Prostate gland (tissue), 2 donors: ENCODE measurements around the gene BCL11A. TPM values are rescaled to one million over a fixed set of nuclear protein-coding genes. Genes with fewer than 3 reads are reported as not detected.

Experiments
- DNase-seq: peaks from one replicate; pipeline ENCODE4 v3.0.0-alpha.2; 2019; ENCODE audit warnings: low spot score
- H3K27ac ChIP-seq, 2 donors: fragments of 200-600 bp; sonication (generic); 2 replicates each; pipeline ENCODE4 v1.5.1; 2017 to 2019
- H3K27me3 ChIP-seq: fragments of 200-600 bp; sonication (generic); replicated peaks from 2 replicates; pipeline ENCODE4 v1.5.1; 2019; ENCODE audit not compliant: insufficient read depth
- H3K36me3 ChIP-seq, 2 donors: fragments of 200-600 bp; sonication (generic); 1 replicate in 1 of 2; 2 replicates in 1 of 2; pipeline versions ENCODE4 v1.5.1 to v1.8.1; 2017 to 2019
- H3K4me1 ChIP-seq: fragments of 200-600 bp; sonication (generic); replicated peaks from 2 replicates; pipeline ENCODE4 v1.5.1; 2019
- H3K4me3 ChIP-seq, 2 donors: fragments of 200-600 bp; sonication (generic); 2 replicates each; pipeline ENCODE4 v1.5.1; 2017 to 2019
- H3K9me3 ChIP-seq: fragments of 200-600 bp; sonication (generic); 2 replicates; pipeline ENCODE4 v1.5.1; 2017
- POLR2A ChIP-seq: fragments of 450-650 bp; IDR thresholded peaks from one replicate; pipeline ENCODE4 v1.6.1; 2016; ENCODE audit warnings: antibody characterized with exemption, mild to moderate bottlenecking
- POLR2AphosphoS5 ChIP-seq: sonication (generic); formaldehyde crosslinking; IDR thresholded peaks from one replicate; pipeline ENCODE4 v1.6.1; 2017; ENCODE audit warnings: antibody characterized with exemption
- WGBS: methylation state at CpG from one replicate; pipeline ENCODE4 v1.1.5; 2018; 5-methylcytosine and 5-hydroxymethylcytosine counted together
- intact Hi-C: fragments of 100-400 bp; cut with DNase I; formaldehyde crosslinking; loops from one replicate; pipeline ENCODE4 v1.14.2; 2022
- total RNA-seq, 2 donors: library from RNA; depleted of rRNA; stranded (reverse); fragments of >200 nt; gene quantifications; one replicate each; pipeline ENCODE4 v1.1.0, GENCODE V29; 2016
- TF ChIP-seq, protein P1 (sequence below), 4 experiments: fragments of 200-600 bp in 2 of 4; fragments of 450-650 bp in 2 of 4; sonication (generic) in 2 of 4; IDR thresholded peaks; 1 replicate in 3 of 4; 2 replicates in 1 of 4; pipeline ENCODE4 v1.5.1; 2016 to 2019; ENCODE audit warnings: antibody characterized with exemption in 4 of 4, mild to moderate bottlenecking in 2 of 4, moderate library complexity in 2 of 4

BCL11A gene
- total RNA-seq, 2 donors from 2014 or later = 14.6 to 22.2 TPM

DNA sequence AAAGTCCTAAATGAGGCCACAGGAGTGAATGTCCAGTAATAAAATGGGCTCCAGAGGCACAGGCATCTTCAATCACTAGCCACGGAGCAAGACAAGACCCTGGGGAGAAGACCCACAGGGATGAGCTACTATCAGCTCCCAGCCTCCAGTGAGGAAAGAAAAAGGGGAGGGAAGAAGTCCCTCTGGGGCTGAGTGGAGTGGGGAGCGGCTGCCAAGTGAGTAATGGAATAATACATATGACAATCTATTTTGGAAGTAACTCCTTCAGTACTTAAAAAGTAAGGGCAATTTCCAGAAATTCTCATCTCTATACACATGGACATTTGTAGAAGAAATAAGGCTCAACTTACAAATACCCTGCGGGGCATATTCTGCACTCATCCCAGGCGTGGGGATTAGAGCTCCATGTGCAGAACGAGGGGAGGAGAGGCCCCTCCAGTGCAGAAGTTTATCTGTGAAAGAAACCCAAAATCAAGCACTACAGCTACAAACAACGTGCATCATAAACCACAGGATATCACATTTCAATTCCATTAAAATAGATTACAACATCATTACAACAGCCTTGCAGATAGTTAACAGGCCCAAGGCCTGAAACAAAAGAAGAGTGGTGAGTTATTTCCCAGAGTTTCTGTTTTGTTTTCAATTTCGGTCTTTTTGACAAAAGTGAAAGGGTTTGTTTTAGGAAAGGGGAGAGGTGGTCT, 84.9 kb downstream of the BCL11A start:
- intact Hi-C loops = no loop called here
- no peaks in the 10 kb centered on the region for H3K36me3 ChIP-seq
- H3K4me1 ChIP-seq = no peaks in the 10 kb centered on the region
- TF ChIP-seq, protein P1, sequence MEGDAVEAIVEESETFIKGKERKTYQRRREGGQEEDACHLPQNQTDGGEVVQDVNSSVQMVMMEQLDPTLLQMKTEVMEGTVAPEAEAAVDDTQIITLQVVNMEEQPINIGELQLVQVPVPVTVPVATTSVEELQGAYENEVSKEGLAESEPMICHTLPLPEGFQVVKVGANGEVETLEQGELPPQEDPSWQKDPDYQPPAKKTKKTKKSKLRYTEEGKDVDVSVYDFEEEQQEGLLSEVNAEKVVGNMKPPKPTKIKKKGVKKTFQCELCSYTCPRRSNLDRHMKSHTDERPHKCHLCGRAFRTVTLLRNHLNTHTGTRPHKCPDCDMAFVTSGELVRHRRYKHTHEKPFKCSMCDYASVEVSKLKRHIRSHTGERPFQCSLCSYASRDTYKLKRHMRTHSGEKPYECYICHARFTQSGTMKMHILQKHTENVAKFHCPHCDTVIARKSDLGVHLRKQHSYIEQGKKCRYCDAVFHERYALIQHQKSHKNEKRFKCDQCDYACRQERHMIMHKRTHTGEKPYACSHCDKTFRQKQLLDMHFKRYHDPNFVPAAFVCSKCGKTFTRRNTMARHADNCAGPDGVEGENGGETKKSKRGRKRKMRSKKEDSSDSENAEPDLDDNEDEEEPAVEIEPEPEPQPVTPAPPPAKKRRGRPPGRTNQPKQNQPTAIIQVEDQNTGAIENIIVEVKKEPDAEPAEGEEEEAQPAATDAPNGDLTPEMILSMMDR (IDR thresholded peaks at IDR 0.05) = no peak
- TF ChIP-seq POLR2AphosphoS5 (no peak), POLR2A (no peak)
- H3K27me3 ChIP-seq = no peaks in the 10 kb centered on the region
- 68% methylated on average over 7 of the region's 7 CpGs for WGBS
- H3K4me3 ChIP-seq = no peak overlapping the region
- no peak for DNase-seq
- no peaks in the 10 kb centered on the region for H3K9me3 ChIP-seq
- H3K27ac ChIP-seq = no peak overlapping the region

DNA sequence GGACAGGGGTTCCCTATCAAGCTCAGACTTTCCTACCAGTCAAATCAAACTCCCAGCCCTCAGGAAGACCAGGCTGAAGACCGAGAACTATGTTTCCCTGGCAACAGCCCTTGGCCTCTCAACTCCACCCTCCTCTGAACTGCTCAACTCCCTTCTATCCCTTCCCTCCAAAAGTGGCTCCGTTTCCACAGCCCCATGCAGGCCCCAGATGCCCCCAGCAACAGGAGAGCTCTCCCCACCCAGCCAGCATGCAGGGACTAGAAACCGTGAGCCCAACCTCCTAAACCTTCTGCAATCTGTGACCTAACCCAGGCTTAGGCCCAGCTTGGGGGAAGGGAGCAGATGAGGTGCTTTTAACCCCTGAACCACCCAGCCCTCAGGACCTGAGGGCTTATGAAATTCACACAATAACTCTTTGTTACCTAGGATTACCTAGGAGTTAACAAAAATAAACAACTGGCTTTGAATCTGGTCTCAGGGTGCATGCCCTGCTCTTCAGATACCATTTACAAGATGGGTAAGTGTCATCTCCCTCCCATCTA, 87.2 kb downstream of the BCL11A start:
- 66% methylated on average over 3 of the region's 3 CpGs for WGBS
- H3K27ac ChIP-seq = no peak overlapping the region

DNA sequence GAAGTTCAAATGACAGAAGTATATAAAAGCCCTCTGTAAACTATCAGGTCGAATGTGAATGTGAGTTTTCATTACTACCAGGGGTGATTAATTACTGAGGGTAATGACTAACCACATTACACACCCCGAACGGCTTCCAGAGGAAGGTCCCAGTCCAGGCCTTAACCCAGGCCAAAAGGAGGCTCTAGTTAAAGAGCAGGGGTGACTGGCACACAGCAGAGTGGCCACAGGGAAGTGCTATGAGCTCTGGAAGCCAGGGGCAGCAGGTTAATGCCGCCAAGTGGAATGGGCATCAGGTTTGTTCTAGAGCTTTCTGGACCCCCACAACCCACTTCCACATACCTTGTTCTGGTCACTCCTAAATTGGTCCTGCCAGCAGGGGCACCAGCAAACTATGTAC, 87.7 kb downstream of the BCL11A start:
- TF ChIP-seq POLR2A (no peak), POLR2AphosphoS5 (no peak)
- TF ChIP-seq, protein P1 (IDR thresholded peaks at IDR 0.05) = no peak
- Histone ChIP-seq H3K36me3 (no peaks in the 10 kb centered on the region), H3K9me3 (no peaks in the 10 kb centered on the region), H3K4me3 (no peak overlapping the region), H3K27me3 (no peaks in the 10 kb centered on the region), H3K4me1 (no peaks in the 10 kb centered on the region), H3K27ac (no peak overlapping the region)
- no peak for DNase-seq
- WGBS = 65% methylated on average over 4 of the region's 4 CpGs
- intact Hi-C loops = no loop called here

More for the DNA sequence above, 87.2 kb downstream of the BCL11A start:
- Histone ChIP-seq H3K4me3 (no peak overlapping the region), H3K36me3 (no peaks in the 10 kb centered on the region), H3K9me3 (no peaks in the 10 kb centered on the region), H3K4me1 (no peaks in the 10 kb centered on the region), H3K27me3 (no peaks in the 10 kb centered on the region)
- TF ChIP-seq POLR2A = no peak
- no peak for TF ChIP-seq POLR2AphosphoS5
- TF ChIP-seq, protein P1 (IDR thresholded peaks at IDR 0.05) = no peak
- no peak for DNase-seq
- intact Hi-C loops = no loop called here

DNA sequence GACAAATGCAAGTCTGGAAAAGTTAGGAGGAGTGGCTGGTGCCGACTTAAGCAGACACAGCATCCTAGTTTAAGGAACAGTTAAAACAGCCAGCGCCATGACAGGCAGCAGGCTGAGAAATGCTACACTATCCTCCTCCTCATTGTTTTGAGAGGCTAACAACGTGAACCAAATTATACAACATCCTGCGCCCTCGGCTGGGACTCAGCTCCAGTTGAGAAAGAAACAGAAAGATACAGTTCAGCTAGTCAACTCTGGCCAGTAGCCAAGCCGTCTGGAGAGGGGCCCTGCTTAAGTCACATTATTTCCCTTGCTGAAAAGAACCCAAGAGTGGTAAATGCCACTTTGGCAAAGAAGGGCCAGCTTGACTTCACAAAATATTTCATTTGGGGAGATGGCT, 90.2 kb downstream of the BCL11A start:
- no peak overlapping the region for H3K27ac ChIP-seq
- WGBS = 10% methylated on average over 6 of the region's 6 CpGs
- no peaks in the 10 kb centered on the region for H3K27me3 ChIP-seq
- intact Hi-C loops = no loop called here
- TF ChIP-seq, protein P1 (IDR thresholded peaks at IDR 0.05) = no peak
- TF ChIP-seq POLR2AphosphoS5 = no peak
- TF ChIP-seq POLR2A = no peak
- H3K4me3 ChIP-seq = no peak overlapping the region
- H3K4me1 ChIP-seq = no peaks in the 10 kb centered on the region
- H3K9me3 ChIP-seq = no peaks in the 10 kb centered on the region
- no peaks in the 10 kb centered on the region for H3K36me3 ChIP-seq
- no peak for DNase-seq
